ENCODE results near the gene TGFBI.

TGFBI gene

DNA sequence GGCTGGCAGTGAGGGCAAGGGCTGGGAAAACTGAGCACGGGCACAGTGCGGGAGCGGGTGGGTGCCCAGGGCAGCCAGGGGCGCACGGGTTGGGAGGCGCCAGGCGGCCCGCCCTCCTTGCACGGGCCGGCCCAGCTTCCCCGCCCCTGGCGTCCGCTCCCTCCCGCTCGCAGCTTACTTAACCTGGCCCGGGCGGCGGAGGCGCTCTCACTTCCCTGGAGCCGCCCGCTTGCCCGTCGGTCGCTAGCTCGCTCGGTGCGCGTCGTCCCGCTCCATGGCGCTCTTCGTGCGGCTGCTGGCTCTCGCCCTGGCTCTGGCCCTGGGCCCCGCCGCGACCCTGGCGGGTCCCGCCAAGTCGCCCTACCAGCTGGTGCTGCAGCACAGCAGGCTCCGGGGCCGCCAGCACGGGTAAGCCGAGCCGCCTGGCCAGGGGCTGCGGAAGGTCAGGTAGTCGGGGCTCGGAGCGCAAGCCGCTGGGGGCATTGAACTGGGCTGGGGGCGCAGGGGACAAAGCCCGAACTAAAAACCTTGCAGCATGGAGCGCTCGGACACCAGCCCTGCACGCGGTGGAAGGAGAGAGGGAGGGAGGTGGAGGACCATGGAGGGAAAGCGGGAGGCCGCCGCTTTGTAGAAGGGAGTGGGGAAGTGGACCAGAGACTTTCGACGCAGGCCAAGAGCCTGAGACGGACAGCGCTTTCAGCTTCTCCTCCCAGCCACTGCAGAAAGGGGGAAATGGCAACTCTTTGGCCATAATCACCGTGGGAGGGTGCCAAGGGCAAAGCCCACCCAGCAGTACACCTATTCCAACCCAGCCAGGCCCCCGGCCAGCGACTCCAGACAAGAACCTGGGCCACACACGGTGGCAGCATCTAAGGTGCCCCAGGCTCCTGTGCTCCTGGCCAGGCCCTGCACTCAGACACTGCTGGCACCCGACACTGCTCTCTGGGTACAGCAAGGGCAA lies at the start of gene TGFBI:
Gene TGFBI, plus strand, starts transcription at position 207 of the 961 bp plus-strand sequence. Its CDS starts 68 bp downstream, at position 275.
- DNase-seq, result peak; percentile 10

DNA sequence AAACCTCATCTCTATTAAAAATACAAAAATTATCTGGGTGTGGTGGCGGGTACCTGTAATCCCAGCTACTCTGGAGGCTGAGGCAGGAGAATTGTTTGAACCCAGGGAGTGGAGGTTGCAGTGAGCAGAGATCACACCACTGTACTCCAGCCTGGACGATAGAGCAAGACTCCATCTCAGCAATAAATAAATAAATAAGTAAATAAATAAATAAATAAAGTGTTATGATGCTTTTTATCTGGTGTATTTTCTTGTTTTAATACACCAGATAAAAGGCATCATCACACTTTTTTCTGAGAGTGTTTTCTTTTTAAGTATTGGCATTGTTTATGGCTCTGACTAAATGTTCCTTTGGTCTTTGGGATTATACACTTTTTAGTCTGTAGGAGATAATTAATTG lies 49.8 kb upstream of the TGFBI start:
- DNase-seq, result no peak

DNA sequence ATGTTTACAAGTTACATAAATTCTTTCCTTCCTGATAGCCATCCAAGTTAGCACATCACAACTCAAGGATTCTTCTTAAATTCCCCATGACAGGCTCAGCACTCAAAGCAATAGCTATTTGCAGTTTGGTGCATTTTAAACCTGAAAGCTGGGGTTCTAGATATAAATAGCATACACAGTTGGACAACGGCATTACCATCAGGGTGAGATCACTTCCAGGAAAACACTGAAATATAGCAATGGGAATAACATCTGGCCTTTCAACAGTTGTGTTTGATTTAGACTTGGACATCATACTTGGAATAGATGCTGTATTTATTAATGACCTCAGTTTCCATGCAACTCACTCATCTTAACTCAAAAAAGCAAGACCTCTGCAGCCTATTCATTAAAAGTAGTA lies 49.3 kb upstream of the TGFBI start:
- no peak for DNase-seq

DNA sequence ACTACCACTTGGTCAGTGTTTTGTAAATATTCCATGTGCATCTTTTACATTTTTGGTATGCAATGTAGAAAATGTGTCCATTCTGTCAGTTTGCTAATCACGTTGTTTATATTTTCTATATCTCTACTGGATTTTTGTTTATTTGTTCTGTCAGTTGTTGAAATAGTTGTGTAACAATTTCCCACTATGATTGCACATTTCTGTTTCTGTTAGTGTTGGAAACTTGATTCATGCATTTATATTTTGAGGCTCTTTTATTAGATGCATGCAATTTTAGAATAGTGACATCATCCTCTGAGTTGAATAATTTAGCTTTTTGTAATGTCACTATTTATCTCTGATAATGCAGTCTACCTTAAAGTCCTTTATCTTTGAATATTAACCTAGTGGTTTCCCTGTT lies 48.2 kb upstream of the TGFBI start:
- DNase-seq, result no peak

DNA sequence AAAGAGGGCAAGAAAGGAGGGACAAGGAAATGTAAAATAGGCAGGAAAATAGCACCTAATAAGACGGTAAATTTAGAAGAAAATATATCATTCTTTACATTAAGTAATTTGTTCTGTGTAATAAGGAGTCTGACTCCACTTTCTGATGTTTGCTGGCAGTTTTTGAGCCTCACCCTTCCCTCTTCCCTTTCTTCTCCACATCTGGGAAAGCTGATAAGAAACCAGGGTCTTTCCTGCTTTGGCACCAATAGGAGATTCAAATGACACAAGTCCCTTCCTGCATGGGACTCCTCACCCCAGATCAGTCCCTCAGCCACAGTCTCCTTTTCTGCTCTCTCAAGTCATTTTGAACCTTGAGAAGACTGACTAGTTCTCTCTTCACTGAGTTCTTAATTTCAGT lies 42.8 kb upstream of the TGFBI start:
- DNase-seq, result no peak

DNA sequence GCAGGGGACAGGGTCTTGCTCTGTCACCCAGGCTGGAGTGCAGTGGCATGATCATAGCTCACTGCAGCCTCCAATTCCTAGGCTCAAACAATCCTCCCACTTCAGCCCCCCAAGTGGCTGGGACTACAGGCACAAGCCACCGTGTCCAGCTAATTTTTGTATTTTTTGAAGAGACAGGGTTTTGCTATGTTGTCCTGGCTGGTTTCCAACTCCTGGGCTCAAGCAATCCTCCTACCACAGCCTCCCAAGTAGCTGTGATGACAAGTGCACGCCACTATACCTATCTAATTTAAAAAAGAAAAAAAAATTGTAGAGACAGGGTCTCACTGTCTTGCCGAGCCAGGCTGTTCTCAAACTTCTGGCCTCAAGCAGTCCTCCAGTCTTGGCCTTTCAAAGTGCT lies 42.4 kb upstream of the TGFBI start:
- no peak for DNase-seq

DNA sequence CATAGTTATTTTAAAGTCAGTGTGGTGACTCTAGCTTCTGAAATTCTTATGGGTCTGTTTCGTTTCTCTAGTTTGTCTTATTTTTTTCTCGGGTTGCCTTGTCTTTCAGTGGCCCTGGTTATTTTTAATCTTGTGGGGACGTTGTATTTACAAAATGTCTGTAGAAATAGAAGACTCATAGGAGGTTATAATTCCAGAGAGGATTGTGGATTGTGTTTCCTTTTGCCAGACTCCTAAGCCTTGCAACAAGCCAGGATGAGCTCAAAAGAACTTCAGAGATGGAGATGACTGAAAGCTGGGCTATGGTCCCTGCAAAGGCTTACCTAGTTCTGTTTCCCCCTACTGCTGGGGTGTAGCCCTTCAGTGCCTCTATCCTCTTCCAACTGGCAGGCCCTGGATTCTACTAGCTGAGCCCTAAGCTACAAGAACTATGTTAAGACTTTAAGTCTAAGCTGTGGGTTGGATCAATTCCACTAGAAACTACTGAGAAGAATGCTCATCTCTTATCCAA lies 41.8 kb upstream of the TGFBI start:
- no peak for DNase-seq

DNA sequence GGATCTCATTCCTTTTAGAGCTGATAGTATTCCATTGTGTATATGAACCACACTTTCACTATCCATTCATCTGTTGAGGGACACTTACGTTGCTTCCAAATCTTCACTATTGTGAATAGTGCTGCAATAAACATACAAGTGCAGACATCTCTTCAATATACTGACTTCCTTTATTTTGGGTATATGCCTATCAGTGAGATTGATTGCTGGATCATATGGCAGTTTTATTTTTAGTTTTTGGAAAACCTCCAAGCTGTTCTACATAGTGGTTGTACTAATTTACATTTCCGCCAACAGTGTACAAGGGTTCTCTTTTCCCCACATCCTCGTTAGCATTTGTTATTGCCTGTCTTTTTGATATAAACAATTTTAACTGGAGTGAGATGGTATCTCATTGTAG lies 40.2 kb upstream of the TGFBI start:
- no peak for DNase-seq

DNA sequence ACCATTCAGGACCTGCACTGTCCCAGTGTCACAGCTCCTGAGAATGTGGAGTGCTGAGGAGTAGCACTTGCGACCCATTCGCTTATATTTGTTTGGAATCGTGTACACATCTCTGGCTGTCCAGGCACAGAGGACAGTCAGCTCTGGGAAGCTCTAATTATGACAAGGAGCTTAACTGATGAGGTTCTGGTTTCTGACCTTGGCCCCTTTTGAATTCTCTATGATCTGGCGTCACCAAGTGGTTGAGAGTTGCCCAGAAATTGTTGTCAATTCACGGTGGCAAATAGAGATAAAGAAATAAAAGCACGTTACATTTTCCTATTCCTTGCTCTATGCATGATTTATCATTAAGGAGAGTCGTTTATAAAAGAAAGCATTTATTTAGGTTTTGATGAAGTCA lies 39.1 kb upstream of the TGFBI start:
- no peak for DNase-seq

DNA sequence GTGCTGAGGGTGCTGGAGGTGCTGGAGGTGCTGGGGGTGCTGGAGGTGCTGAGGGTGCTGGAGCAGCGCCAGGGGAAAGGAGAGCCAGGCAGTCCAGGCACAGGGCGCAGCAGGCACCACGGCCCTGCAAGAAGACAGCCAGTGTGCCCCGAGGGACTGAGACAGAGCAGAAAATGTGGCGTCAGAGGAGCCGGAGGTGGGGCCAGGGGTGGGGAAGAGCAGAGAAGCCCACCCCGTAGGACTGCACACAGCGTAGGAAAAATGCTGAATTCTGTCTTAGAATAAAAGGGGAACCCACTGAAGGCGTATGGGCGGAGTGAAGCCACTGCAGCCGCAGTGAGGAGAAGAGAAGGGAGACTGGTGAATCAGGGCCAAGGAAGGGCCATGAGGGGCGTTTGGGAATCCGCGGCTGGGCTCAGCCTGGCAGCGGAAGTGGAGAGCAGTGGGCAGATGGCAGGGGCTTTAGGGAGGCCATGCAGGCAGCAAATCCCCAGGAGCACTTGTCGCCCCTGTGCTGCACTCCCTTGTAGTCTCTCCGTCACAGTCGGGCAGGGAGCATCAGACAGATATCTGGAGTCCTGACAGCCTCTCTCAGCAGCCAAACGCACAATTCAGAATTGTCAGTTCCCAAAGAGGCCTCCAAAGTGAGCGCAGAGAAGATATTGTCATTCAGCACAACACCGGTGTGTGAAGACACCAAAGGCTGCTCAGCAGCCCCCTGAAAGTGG lies 38.1 kb upstream of the TGFBI start:
- DNase-seq, result no peak

DNA sequence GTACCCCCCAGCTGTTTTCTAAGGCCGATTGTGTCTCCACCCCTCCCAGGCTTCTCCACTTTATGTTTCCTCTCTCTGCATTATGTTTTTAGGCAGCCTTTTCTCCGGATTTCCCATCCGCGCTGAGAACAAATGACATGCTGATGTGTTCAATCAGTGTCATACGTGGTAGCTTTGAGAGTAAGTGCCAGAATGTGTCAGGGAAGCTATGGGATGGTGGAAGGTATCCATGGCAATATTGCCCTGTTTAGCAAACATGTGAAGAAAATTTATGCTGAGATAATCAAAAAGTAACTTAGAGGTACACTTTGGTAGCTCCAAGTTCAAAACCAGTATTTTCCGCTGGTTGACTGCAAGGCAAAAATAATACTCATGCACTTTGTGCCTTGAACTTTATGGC lies 37.4 kb upstream of the TGFBI start:
- no peak for DNase-seq

DNA sequence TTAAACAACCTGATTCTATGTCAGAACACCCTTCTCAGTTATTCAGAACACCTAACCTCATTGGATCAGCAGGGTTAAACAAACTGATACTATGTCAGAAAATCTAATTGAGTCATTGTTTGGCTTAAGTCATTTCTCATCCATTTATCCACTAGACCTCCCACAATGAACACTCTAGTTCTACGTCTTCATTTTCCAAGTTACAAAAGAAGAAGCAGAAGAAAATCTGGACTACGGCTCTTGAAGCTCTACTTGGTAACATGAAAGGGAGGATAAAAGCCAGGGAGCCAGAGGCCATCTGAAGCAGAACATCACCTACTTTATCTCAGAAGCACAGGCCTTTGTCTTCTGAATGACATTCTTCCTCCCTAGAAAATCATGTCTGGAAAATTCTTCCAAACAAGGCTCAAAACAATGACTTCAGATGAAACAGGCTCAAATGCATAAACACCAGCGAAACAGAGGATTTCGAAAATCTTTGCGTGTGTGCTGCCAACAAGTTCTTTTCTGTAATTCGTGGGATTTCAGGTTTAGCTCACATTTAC lies 35.4 kb upstream of the TGFBI start:
- DNase-seq, result no peak

DNA sequence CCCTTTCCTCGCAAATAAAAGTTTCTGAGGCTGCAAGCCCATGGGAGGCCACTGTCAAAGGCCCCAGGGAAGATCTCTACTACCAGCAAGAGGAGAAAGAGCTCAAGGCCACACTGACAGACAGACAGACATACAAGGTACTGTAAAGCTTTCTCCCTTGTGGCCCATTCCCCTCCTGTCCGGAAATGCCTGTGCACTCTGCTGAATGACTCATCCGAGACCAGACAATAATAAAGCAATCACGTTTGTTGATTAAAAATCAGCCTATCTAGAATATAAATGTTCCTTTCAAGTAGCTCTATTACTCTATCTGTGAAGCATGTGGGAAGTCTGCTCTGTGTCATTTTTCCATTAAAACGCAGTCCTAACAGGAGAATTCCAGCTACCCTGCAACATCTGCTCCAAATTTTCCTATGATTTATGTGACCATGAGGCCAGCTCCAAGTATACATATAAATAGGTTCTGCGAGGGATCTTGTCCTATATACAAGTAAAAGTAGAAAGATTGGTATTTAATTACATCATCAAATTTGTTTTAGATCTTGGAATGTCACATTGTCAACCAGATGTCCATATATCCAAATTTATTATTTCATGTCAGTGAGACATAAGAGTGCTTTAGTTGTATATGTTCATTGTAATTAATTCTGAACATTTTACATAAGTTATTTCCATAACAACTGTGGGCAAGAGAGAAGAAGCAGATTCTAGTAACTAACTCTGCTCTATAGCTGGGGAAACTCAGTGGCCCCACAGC lies 34.7 kb upstream of the TGFBI start:
- DNase-seq, result no peak

DNA sequence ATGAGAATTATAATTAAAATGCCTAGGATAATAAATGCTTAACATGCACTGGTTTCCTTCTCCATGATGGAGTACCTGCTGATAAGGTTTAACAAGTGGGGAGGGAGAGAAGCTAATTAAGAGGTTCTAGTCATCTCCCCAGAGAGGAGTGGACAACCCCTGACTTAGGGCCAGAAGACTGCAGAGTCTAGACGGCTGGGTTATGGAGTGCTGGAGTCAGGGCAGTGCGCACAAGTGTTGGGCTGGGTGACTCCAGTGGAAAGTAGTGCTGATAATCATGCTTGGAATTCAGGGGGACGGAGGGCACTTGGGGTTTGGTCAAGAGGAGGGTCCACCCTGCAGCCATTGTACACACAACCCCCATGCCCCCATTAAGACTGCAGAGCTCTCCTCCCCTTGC lies 32.8 kb upstream of the TGFBI start:
- DNase-seq, result no peak

DNA sequence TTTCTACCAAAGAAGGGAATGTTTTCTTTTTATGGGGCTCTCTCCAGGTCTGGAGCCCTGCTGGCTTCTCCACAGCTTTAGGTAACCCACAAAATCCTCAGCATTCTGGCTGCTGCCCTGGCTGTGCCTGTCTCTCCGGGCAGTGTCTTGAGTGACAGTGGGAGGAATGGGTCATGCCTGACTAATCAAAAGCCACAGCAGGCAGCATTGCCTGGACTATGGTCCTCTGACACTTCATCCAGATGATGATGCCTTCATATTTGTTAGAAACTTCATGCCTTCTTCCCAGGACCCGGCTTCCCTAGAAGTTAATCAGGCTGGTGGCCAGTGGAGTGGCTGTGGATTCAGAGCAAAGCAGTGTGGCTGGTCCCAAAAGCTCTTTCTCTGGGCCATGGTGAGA lies 32.2 kb upstream of the TGFBI start:
- no peak for DNase-seq

DNA sequence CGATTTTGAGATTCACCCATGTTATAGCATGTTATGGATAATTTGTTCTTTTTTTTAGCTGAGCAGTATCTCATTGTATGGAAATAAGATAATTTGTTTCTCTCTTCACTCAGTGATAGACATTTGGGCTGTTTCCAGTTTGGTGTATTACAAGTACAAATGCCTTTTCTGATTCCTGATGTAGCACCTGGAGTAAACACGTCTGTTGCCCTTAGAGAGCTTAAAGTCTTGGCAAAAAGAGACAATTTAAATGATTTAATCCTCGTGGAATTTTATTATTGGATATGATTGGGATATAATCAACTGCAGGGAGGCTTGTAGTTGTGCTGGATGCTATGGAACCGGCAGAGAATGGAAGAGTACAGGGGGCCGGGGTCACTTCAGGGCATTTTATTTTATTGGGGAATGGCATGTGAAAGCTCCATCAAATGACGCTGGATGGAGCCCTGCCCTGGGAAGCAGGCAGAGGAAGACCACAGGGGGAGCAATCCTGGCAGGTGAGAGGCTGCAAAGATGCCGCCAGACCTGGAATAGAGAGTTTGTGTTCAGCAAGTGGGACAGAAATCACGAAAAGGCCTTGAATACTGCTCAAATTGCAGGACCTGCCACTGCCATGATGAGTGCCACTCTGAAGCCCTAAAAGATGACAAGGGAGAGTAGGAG lies 31.0 kb upstream of the TGFBI start:
- no peak for DNase-seq

DNA sequence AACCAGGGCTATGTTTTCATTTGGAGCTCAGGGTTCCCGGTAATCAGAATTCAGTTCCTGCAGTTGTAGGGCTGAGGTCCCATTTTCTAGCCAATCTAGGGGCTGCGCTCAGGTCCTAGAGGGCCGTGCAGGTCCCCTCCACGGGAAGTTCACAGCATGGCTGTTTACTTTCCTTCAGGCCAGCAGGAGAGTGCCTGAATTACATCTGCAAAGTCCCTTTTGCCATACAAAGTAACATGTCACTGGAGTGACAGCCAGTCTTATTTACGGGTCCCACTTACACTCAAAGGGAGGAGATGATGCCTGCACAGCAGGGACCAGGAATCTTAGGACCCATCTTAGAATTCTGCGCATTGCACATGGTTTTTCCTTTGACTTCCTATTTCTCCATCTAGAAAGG lies 29.9 kb upstream of the TGFBI start:
- no peak for DNase-seq

DNA sequence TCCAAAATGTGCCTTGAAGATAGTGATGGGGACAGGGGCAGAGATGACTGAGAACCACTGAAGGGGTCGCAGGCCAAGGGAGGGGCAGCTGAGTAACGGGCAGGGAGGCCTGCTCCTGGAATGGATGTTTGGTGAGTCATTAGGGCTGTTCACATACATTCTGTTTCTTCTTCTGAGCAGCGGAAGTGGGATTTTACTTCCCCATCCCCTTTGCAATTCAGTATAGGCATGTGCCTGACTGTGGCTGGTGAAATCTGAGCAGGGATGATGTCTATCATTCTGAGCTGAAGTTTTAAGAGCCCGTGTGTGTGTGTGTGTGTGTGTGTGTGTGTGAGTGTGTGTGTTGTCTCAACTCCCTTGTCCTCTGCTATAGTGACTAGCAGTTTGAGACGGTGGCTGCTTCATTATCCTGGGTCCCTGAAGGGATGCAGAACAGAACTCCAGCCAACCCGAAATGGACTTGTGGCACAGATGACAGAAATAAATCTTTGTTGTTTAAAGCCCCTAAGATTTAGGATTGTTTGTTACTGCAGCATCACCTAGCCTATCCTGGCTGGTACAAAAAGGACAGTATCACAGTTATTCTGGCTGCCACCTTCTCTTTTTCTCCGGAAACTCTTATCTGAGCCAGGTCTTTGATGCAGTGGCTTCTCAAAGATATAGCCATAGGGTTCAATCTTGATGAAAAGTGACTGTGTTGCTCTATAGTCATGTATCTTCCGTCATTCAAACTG lies 29.2 kb upstream of the TGFBI start:
- no peak for DNase-seq

DNA sequence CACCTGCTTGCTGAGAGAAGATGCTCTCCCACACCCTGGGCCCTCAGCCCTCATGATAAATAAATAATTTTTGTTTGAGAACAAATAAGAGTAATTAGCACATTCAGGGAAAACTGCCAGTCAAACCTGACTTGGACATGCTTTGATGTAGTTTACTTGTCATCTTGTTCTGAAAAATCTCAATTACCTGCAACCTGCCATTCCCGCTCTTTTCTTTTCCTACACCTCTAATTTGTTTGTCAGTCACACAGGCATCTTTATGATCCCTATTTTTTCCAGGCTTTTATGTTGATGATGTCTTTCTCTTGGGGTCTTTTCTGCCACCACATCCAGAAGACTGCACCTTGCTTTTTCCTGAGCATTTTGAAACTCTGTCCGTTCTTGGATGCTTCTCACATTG lies 28.6 kb upstream of the TGFBI start:
- no peak for DNase-seq

DNA sequence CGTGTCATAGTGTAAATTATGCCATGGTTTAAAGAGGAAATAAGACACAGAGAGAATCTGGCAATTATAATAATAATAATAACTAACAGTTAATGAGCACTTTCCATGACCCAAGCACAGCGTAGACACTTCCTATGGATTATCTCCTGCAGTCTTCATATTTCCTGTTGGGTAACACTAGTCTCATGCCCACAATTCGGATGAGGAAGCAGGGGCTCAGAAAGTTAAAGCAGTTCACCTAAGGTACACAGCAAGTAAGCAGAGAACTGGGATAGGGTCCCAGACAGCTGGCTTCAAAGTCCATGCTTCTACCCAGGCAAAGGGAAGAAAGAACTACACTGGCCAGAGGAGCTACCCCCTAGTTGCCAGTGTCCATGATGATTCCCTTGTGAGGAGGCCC lies 27.9 kb upstream of the TGFBI start:
- no peak for DNase-seq

DNA sequence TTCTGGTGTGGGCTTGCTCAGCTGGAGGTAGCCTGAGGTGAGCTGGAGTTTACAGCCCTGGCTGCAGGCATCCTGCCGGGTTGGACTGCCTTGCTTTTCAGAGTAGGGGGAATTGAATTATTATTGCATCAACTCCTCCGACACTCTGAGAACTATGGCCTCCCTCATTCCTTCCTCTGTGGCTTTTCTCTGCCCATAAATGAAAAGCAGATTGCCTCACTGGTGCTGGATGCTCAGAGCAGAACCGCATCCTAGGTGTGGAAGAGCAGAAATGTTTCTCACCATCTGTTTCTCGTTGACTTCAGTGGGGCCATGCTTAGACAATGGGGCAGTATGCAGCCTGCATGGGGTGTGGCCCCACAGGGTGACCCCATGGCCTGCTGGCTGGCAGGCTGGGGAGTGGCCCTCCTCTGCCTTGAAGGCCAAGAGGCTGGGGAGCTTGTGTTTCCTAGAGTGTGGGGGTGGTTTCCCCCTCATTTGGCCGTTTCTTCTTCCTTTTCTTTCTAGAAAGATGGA lies 27.3 kb upstream of the TGFBI start:
- no peak for DNase-seq
